Activated CD4-positive, CD25-positive, alpha-beta regulatory T cell (primary cell): ENCODE data around the gene LGI4.
"Not testable (repeated sequence)": the region's sequence is repeated elsewhere in the genome, so short reads cannot be mapped to it uniquely, and the experiment has no call there.

Experiments
- DNase-seq, 4 experiments: peaks; one replicate each; lab custom pipeline; 2025; lab: John Stamatoyannopoulos, UW

Gene LGI4

DNA sequence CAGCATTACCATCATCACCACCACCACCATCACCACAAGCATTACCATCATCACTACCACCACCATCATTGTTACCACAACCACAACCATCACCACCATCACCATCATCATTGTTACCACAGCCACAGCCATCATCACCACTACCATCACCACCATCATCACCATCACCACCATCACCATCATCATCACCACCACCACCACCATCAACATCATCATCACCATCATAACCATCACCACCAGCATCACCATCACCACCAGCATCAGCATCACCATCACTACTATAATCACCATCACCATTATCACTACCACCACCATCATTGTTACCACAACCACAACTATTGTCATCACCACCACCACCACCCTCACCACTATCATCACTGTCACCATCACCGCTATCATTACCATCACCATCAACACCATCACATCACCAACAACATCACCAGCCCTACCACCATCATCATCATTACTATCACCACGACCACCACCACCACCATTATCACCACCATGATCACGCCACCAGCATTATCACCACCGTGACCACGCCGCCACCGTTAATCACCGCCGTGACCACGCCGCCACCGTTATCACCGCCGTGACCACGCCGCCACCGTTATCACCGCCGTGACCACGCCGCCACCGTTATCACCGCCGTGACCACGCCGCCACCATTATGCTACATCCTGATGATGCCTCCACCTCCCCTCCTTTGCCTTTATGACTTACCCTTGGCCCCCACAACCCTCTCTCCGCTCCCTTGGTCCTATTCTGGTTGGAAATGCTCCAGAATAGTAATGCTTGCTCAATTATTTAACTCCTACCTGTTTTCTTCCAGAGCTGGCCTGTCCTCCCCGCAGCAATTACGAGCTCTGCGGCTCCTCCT, 29.2 kb downstream of the LGI4 start:
- no peak for DNase-seq

DNA sequence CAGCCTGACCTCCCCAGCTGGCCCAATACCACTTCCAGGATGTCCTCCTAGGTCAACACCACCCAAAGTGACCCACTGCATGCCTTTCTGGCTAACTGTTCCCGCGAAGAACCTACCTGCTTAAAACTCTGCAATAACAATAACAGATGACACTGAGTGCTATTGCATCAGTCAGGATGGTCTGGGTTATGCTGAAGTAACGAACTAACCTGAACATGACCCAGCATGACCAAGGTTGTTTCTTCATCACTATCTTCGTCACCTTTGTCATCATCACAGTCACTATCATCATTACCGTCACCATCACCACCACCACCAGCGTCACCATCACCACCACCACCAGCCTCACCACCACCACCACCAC, 29.8 kb downstream of the LGI4 start:
- DNase-seq = no peak

DNA sequence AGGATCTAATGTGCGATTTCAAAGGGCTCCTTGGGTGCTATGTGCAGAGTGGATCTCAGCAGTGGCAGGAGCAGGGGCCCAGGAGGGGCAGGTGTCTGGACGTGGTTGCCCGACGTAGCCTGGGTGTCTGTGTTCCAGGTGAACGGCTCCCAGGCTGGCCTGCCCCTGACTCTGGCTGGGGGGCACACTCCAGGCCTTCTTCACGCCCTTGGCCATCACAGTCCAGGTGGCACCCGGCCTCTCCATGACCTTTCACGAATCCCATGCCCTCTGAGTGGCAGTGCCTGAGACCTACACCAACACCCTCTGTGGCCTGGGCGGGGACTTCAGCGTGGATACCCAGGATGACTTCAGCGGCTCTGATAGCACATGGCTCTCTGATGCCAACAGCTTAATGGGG, 30.5 kb downstream of the LGI4 start:
- no peak for DNase-seq

DNA sequence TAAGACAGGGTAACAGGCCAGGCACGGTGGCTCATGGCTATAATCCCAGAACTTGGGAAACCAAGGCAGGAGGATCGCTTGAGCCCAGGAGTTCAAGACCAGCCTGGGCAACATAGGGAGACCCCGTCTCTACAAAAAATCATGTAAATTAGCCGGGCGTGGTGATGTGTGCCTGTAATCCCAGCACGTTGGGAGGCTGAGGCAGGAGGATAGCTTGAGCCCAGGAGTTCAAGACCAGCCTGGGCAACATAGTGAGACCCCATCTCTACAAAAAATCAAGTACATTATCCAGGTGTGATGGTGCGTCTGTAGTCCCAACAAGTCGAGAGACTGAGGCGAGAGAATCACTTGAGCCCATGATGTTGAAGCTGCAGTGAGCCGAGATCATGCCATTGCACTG, 31.2 kb downstream of the LGI4 start:
- not testable (repeated sequence) for DNase-seq

DNA sequence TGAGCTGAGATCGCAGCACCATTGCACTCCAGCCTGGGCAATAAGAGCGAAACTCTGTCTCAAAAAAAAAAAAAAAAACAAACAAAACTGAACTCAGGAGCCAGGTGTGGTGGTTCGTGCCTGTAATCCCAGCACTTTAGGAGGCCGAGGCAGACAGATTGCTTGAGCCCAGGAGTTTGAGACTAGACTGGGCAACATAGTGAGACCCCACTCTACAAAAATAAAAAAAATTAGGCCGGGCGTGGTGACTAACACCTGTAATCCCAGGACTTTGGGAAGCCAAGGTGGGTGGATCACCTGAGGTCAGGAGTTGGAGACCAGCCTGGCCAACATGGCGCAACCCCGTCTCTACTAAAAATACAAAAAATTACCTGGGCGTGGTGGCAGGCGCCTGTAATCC, 32.9 kb downstream of the LGI4 start:
- DNase-seq = not testable (repeated sequence)

DNA sequence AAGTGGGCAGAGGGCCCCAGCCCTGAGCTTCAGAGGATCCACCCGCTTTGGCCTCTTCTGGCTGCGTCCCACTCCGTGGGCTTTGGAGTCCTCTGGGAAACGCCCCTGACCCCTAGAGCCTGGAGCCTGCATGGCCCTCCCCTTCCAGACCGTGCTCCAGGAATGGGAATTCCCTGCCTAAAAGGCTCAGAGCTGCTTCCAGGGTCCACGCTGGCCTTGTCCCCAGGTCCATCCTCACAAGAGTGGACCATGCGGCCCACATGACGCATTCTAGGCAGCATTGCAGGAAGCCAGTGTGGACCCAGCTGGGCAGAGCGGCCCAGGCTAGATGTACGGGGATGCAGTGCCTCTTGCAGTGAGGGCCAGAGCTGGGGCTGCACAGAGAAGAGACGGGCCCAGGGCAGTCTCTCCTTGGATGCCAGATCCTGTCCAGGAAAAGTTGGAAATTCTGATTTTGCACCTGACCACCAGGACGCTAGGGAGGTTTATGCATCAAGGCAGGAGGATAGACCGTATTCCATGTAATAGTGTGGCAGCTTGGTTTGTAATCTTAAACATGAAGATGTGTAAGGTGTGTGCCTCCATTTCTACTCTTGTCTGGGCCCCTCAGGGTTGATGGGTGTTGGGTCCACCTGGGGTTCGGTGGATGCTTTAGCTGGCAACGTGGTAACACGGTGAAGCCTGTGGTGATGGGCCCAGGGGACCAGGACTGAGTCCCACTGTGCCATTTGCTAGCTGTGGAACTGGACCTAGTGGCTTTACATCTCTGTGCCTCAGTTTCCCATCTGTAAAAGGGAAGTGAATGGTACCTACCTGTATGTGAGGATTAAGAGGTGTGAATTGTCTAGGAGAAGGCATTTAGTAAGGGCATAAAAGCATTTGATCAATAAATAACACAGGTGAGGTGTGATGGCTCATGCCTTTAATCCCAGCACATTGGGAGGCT, 34.0 kb downstream of the LGI4 start:
- DNase-seq = no peak

DNA sequence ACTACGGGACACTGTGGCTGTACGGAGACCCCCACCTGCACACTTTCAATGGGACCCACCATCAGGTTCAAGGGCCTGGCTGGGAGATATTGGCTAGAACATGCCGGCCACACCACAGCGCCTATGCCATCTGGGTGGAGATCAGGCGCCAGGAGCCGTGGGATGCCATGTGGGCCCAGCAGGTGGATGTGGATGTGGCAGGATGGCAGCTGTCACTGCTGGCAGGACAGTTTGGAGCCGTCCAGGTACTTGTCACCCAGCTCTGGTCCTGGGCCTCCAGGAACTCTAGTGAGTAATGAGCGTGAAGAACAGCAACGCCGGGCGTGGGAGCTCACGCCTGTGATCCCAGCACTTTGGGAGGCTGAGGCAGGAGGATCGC, 35.0 kb downstream of the LGI4 start:
- no peak for DNase-seq

DNA sequence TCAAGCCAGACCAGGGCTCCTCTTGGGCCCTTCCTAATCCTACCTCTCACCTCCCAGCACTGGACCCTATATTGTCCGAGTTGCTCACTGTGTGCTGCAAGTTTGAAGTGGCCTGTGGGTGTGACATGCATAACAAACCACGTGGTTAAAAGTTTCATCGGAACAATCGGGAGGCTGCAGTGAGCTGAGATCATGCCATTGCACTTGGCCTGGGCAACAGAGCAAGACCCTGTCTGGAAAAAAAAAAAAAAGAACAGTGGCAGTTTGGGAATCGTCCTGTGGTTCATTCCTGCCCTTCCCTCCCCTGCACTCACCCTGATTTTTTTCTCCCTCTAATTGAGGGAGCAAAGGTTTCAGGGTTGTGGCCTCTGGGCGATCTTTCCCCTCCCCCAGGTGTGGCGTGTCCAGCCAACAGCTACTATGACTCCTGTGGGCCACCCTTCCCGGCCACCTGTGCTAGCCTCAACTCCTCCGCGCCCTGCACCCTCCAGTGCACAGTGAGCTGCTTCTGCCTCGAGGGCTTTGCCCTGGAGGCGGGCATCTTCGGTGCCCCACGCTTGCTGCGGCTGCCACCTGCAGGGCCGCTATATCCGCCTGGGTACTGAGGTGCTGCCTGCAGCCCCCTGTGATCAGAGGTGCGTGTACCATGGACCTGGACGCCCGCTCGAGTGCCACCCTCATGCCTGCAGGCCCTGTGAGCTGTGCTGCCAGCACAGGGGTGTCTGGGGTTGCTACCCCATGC, 35.5 kb downstream of the LGI4 start:
- no peak for DNase-seq

DNA sequence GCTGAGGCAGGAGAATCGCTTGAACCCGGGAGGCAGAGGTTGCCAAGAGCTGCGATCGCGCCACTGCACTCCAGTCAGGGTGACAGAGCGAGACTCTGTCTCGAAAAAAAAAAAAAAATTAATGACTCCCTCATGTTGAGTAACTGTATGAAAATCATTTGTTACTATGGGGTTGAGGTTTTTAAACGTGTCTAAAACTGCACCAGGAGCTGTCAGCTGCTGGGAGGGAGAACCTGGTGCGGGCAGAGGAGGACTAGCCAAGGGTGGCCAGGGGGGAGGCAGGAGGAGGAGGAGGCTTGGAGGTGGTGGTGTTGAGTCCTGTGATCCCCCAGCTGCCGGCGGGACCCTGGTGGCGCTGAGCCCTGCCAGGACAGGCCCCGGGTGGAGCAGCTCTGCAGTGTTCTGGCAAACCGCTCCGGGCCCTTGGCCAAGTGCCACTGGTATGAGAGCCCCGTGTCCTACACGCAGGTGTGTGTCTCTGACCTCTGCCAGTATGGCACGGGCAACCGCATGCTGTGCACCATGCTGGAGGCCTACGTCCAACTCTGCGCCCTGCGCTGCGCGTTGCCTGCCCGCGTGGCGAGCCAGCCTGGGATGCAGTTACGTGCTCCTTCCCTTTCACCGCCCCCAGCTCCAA, 36.3 kb downstream of the LGI4 start:
- no peak for DNase-seq

DNA sequence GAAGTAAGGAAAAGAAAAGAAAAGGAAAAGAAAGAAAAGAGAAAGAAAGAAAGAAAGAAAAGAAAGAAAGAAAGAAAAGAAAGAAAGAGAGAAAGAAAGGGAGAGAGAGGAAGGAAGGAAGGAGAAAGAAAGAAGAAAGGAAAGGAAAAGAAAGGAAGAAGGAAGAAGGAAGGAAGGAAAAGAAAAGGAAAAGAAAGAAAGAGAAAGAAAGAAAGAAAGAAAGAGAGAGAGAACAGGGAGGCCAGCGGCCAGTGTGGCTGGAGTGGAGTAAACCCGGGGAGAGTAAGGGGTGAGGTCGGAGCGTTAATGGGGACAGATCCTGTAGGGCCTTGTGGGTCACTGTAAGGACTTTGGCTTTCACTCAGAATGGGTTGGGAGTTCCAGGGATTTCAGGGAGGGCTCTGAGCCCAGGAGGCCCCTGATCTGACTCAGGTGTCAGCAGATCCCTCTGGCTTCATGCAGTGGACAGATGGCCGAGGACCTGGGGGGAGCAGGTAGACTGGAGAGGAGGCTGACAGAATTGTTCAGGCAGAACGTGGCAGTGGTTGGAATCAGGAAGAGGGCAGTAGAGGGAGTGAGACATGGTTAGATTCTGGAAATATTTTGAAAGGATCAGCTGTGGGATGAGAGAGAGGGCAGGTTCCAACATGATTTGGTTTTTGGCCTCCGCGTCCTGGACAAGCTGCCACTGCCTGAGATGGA, 39.0 kb downstream of the LGI4 start:
- DNase-seq = no peak

DNA sequence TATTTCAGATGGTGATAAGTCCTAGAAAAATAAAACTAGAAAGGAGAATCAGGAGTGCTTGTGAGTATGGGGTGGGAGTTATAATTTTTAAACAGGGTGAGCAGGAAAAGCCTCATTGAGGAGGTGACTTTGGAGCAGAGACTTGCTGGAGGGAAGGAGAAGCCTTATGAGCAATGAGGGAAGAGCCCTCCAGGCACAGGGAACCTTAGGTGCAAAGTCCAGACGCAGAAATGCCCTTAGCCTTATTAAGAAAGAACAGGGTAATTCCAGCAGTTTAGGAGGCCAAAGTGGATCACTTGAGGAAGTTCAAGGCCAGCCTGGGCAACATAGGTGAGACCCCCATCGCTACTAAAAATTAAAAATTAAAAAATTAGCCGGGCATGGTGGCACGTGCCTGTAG, 40.2 kb downstream of the LGI4 start:
- DNase-seq = no peak

DNA sequence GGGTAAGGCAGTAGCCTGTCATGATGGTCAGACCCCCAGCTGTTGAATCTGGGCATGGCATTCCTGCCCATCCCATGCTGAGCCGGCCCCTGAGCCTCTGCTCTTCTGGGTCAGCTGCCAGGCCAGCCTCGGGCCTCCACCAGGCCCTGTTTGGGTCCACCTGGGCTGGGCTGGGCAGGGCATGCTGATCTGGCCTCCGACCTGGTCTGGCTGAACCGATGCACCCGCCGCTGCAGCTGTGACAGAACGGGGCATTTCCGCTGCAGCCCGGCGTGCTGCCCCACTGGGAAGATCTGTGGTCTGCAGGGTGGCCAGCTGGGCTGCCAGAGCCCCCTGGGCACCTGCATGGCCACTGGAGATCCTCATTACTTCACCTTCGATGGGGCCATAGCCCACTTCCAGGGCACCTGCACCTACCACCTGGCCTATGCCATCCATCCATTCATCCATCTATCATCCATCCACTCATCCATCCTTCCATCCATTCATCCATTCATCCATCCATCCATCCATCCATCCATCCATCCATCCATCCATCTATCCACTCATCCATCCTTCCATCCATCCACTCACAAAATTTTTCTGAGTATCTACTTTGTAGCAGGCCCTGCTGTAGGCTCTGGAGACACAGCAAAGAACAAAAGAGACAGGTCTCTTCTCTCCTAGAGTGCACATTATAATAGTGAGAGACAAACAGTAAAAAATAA, 40.8 kb downstream of the LGI4 start:
- DNase-seq = no peak

DNA sequence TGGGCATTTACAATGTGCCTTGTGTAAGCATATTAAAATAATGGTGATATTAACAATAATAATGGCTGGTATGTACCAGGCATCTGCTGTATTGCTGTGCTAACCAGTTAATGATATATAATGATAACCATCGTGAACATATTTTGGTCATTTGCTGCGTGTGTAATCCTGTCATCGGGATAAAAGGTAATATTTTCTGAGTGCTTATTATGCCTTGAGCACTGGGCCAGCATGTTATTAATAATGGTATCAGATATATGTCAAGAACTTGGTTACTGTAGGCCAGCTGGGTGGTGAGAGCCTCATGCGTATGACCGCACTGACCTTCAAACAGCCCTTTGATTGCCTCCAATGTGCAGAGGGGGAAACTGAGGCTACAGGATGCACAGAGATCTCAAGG, 41.4 kb downstream of the LGI4 start:
- no peak for DNase-seq

DNA sequence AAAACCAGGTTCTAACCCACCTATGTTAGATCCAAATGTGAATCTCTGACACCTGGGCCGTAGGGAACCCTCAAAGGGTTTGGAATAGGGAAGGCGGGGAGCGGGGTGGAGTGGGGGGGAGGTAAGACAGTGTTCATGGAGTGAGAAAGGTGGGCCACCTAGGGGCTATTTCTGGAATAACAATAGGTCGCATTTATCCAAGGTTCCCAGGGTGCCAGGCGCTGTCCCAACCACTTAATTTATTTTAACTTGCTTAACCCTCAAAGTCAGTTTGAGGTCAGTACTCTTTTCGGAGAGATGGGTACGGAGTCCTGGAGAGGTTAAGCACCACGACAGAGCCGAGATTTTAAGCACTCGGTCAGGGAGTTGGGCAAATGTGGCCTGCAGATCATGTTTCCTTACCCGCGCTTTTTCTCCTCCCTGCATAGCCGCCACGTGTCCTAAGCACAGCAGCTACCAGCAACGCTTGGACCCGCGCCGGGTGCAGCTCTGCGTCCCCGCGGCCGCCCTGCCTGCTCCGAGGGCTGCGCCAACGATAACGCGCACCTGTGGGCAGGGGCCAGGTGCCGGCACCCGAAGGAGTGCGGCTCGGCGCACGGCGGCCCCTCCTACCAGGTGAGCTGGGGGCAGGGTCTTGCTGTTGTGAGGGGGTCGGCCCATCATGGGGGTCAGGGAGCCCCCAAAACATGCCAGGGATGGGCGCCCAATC, 44.2 kb downstream of the LGI4 start:
- no peak for DNase-seq

DNA sequence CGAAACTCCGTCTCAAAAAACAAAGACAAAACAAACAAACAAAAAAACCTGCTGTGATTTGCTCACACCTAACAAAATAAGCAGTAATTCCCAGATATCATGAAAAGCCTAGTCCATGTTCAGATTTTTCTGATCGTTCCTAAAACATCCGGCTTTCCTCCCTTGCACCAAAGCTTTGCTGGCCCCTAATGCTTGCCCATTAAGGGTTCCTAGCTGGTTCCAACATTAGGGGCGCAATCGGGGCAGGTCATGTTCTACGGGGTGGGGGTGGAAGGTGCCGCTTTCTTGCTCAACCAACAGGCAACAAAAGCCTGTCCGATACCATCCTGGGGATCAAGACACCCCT, 44.7 kb downstream of the LGI4 start:
- no peak for DNase-seq

DNA sequence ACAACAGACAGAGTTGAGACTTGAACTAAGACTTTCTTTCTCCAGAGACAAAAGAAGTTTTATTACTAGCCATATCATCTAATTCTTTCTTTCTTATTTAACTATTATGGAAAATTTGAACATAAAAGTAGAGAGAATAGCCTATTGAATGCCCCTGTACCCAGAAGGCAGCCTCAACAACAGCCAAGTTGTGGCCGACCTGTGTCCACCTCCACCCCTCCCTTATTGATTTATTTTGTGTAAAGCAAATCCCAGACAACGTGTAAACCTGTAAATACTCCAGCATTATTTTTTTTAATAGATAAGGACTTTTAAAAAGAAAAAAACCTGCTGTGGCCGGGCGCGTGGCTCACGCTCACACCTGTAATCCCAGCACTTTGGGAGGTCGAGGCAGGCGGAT, 45.3 kb downstream of the LGI4 start:
- no peak for DNase-seq

DNA sequence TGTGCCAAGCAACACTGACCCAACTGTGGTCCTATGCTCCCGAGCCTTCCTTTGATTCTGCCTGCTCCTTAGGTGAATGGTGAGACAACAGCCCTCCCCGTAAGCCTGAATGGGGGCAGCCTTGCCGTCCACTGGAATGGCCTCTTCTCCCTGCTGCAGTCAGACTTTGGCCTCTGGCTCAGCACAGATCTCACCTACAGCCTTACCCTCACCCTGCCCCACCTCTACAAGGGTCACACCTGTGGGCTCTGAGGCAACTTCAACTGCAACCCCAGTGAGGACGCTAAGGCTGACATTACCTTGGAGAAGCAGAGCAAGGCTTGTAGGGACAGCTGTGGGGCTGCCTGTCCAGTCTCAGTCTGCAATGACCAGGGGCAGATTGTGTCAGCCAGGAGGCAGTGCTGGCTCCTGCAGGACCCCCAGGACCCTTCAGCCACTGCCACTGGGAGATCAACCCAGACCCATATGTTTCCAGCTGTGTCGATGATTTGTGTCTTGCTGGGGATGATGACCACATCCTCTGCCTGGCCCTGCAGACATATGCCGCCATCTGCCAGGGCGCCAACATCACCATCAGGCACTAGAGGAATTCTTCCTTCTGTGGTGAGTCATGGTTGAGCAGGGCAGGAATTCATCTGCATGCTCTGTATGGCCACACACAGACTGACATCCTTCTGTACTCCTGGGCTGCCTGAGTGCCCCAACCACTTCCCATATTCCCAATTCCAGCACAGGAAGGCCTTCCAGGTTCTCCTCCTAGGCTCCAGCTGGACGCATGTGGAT, 46.5 kb downstream of the LGI4 start:
- no peak for DNase-seq

DNA sequence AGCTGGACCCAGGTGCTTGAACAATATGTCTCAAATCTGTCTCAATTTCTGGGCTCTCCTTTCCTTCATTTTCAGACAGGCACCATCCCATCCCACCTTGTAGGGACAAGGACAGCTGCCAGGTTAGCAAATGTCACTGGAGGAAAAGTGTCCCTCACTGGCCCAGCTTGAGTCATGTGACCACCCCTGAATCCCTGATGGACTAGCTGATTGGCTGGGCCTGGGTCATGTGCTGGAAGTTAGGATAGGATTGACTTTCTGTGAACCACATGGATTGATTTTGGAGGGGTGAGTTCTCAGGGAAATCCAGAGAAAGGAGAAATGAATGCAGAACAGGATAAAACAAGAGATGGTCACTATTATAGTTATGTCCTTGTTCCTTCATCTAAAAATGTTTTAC, 47.5 kb downstream of the LGI4 start:
- no peak for DNase-seq

DNA sequence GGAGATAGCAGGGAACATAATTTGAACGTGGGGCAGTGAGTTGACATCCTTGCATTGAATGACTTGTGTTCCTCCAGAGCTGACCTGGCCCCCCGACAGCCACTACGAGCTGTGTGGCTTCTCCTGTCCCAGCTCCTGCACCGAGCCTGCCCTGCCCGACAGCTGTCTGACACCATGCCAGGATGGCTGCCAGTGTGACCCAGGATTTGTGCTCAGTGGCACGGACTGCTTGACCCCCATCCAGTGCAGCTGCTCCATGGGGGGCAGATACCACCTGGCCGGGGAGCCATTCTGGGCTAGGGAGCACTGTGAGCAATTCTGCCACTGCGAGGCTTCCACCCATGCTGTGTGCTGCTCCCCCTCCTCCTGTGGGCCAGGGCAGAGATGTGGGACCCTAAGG, 48.4 kb downstream of the LGI4 start:
- no peak for DNase-seq
